Neural progenitor cell (in vitro differentiated cells): ENCODE measurements around the gene TGM4. TPM values are rescaled to one million over a fixed set of nuclear protein-coding genes. Genes with fewer than 3 reads are reported as not detected.
A peak's percentile ranks its signal among the peaks of the same experiment; 100 is the strongest.
"Not testable (repeated sequence)": the region's sequence is repeated elsewhere in the genome, so short reads cannot be mapped to it uniquely, and the experiment has no call there.

Experiments used
- DNase-seq: peaks from one replicate; pipeline ENCODE4 v3.0.0-alpha.2; 2016; ENCODE audit warnings: low spot score
- H2AFZ ChIP-seq: fragments of 200-600 bp; sonication (generic); replicated peaks from 2 replicates; pipeline ENCODE4 v1.6.1; 2016; ENCODE audit warnings: antibody characterized with exemption
- H3F3A ChIP-seq: fragments of 200-600 bp; sonication (generic); 2 replicates; pipeline ENCODE4 v1.6.1; 2016; ENCODE audit warnings: antibody characterized with exemption, low read depth
- H3K27ac ChIP-seq: fragments of 200-600 bp; sonication (generic); 2 replicates; pipeline ENCODE4 v1.5.1; 2016; ENCODE audit warnings: mild to moderate bottlenecking
- H3K27me3 ChIP-seq: fragments of 200-600 bp; sonication (generic); 2 replicates; pipeline ENCODE4 v1.6.1; 2016; ENCODE audit warnings: mild to moderate bottlenecking, moderate library complexity
- H3K36me3 ChIP-seq: fragments of 200-600 bp; sonication (generic); 2 replicates; pipeline ENCODE4 v1.5.1; 2016
- H3K4me1 ChIP-seq: fragments of 200-600 bp; sonication (generic); 2 replicates; pipeline ENCODE4 v1.6.1; 2016; ENCODE audit warnings: mixed run types
- H3K4me2 ChIP-seq: fragments of 200-600 bp; sonication (generic); 2 replicates; pipeline ENCODE4 v1.6.1; 2016
- H3K4me3 ChIP-seq: fragments of 200-600 bp; sonication (generic); 2 replicates; pipeline ENCODE4 v1.5.1; 2016
- H3K79me2 ChIP-seq: fragments of 200-600 bp; sonication (generic); 2 replicates; pipeline ENCODE4 v1.6.1; 2016; ENCODE audit warnings: low read depth
- H3K9ac ChIP-seq: fragments of 200-600 bp; sonication (generic); 2 replicates; pipeline ENCODE4 v1.6.1; 2016
- H3K9me3 ChIP-seq: fragments of 200-600 bp; sonication (generic); 2 replicates; pipeline ENCODE4 v1.5.1; 2016; ENCODE audit warnings: low read depth
- H4K20me1 ChIP-seq: fragments of 200-600 bp; sonication (generic); 2 replicates; pipeline ENCODE4 v1.6.1; 2016; ENCODE audit warnings: low read depth
- H3K27ac Mint-ChIP-seq: 3 replicates; pipeline ENCODE4 v1.8.0; 2021; ENCODE audit warnings: mixed read lengths
- H3K27me3 Mint-ChIP-seq: 2 replicates; pipeline ENCODE4 v1.8.0; 2022; ENCODE audit warnings: low read depth, mild to moderate bottlenecking, inconsistent platforms, moderate library complexity, mixed read lengths; ENCODE audit not compliant: insufficient read depth
- H3K36me3 Mint-ChIP-seq: 3 replicates; pipeline ENCODE4 v1.8.0; 2021; ENCODE audit warnings: mixed read lengths
- H3K4me1 Mint-ChIP-seq: 3 replicates; pipeline ENCODE4 v1.8.0; 2021; ENCODE audit warnings: mixed read lengths
- H3K4me3 Mint-ChIP-seq: 3 replicates; pipeline ENCODE4 v1.8.0; 2021; ENCODE audit warnings: mild to moderate bottlenecking, moderate library complexity, mixed read lengths
- H3K9me3 Mint-ChIP-seq: 3 replicates; pipeline ENCODE4 v1.8.0; 2020; ENCODE audit warnings: mixed read lengths
- CTCF ChIP-seq: fragments of 200-600 bp; sonication (generic); IDR thresholded peaks from 2 replicates; pipeline ENCODE4 v1.5.1; 2017; ENCODE audit warnings: antibody characterized with exemption, mild to moderate bottlenecking
- EZH2 ChIP-seq: fragments of 200-600 bp; sonication (generic); IDR thresholded peaks from 2 replicates; pipeline ENCODE4 v1.6.1; 2017; ENCODE audit warnings: antibody characterized with exemption, mild to moderate bottlenecking, moderate library complexity
- EZH2phosphoT487 ChIP-seq: fragments of 200-600 bp; sonication (generic); IDR thresholded peaks from 2 replicates; pipeline ENCODE4 v1.6.1; 2017; ENCODE audit warnings: antibody characterized with exemption
- total RNA-seq: library from RNA; depleted of rRNA; stranded (reverse); fragments of >200 nt; gene quantifications from 2 replicates; pipeline ENCODE4 v1.2.3, GENCODE V29; 2015; ENCODE audit warnings: low replicate concordance

TGM4 gene
- total RNA-seq, 1 donor from 2014 or later = 0.04 TPM

- Histone ChIP-seq H3K79me2 (peaks cover 18% of the 10 kb centered on the region), H3K27me3 (no peaks in the 10 kb centered on the region), H3K4me1 (peaks cover 14% of the 10 kb centered on the region), H3K9ac (no peak overlapping the region), H3F3A (peaks cover 20% of the 10 kb centered on the region), H3K9me3 (no peaks in the 10 kb centered on the region), H3K4me2 (no peak overlapping the region), H3K4me3 (no peak overlapping the region), H2AFZ (no peak overlapping the region), H3K36me3 (no peaks in the 10 kb centered on the region), H4K20me1 (peaks cover 35% of the 10 kb centered on the region), H3K27ac (no peak overlapping the region)
- Mint-ChIP-seq H3K9me3 (no peaks in the 10 kb centered on the region), H3K27ac (no peak overlapping the region), H3K4me3 (no peak overlapping the region), H3K4me1 (peaks cover 7% of the 10 kb centered on the region), H3K27me3 (no peaks in the 10 kb centered on the region), H3K36me3 (peaks cover 12% of the 10 kb centered on the region)
- TF ChIP-seq EZH2 = no peak
- TF ChIP-seq EZH2phosphoT487 = no peak
- no peak for TF ChIP-seq CTCF
- DNase-seq = no peak
Measured at GRCh38 chr3:44948239-44948638, 73.8 kb downstream of the TGM4 start.

DNA sequence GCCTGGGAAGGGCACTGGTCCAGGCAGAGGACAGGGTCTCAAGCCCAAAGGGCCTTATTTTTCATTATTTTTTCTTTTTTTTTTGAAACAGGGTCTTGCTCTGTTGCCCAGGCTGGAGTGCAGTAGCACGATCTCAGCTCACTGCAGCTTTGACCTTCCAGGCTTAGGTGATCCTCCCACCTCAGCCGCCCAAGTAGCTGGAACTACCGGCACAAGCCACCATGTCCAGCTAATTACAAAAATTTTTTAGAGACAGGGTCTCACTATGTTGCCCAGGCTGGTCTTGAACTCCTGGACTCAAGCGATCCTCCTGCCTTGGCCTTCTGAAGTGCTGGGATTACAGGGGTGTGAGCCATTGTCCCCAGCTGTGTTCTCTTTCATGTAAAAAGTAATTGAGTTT is 75.4 kb downstream of the TGM4 start:
- H4K20me1 ChIP-seq = peaks cover 35% of the 10 kb centered on the region
- not testable (repeated sequence) for H3K4me3 Mint-ChIP-seq, H3K9me3 ChIP-seq, H3K4me1 Mint-ChIP-seq, H2AFZ ChIP-seq, H3K27me3 Mint-ChIP-seq, H3K27ac Mint-ChIP-seq, H3K36me3 ChIP-seq, H3K9me3 Mint-ChIP-seq, H3K4me2 ChIP-seq, H3K9ac ChIP-seq, H3K4me3 ChIP-seq, H3K27me3 ChIP-seq, DNase-seq
- peaks cover 20% of the 10 kb centered on the region for H3F3A ChIP-seq
- peaks cover 14% of the 10 kb centered on the region for H3K4me1 ChIP-seq
- H3K79me2 ChIP-seq = peaks cover 18% of the 10 kb centered on the region
- peak overlapping the region; percentile 72 for H3K27ac ChIP-seq
- H3K36me3 Mint-ChIP-seq = peaks cover 10% of the 10 kb centered on the region

GRCh38 chr3:44950275-44950734 is 75.9 kb downstream of the TGM4 start:
- Mint-ChIP-seq H3K27me3 (no peaks in the 10 kb centered on the region), H3K4me1 (peaks cover 7% of the 10 kb centered on the region), H3K9me3 (no peaks in the 10 kb centered on the region), H3K4me3 (no peak overlapping the region), H3K36me3 (peaks cover 8% of the 10 kb centered on the region), H3K27ac (peak overlapping the region; percentile 9)
- DNase-seq = peak; percentile 51
- Histone ChIP-seq H3K4me1 (peaks cover 14% of the 10 kb centered on the region), H3K9me3 (no peaks in the 10 kb centered on the region), H3K79me2 (peaks cover 18% of the 10 kb centered on the region), H3K4me3 (no peak overlapping the region), H2AFZ (no peak overlapping the region), H3K4me2 (peak overlapping the region; percentile 40), H3K9ac (no peak overlapping the region), H3K27me3 (no peaks in the 10 kb centered on the region), H3K27ac (peak overlapping the region; percentile 72), H3K36me3 (no peaks in the 10 kb centered on the region), H4K20me1 (peaks cover 39% of the 10 kb centered on the region), H3F3A (peaks cover 20% of the 10 kb centered on the region)
- TF ChIP-seq EZH2 (no peak), EZH2phosphoT487 (no peak), CTCF (no peak)

DNA sequence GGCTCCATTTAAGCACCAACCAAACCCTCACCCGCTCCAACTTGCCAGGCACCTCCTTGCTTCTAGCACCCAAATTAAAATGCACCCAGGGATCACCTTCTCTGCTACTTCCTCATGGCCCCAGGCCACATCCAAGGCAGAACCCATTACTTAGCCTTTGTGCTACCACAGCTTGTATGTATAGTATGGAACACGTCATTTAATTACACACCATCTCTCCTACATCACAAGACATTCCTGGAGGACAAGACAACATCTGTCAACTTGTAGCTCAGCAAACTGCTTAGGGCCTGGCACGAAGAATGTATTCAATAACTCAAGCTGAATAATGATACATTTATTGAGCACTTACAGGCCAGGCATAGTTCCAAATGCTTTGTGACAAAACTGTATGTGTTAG is 78.3 kb downstream of the TGM4 start:
- Histone ChIP-seq H3K4me1 (peaks cover 14% of the 10 kb centered on the region), H3K27ac (no peak overlapping the region), H2AFZ (no peak overlapping the region), H3K36me3 (no peaks in the 10 kb centered on the region), H3K4me2 (no peak overlapping the region), H3K9me3 (no peaks in the 10 kb centered on the region), H3K9ac (no peak overlapping the region), H3K27me3 (no peaks in the 10 kb centered on the region), H3K4me3 (no peak overlapping the region), H4K20me1 (peaks cover 33% of the 10 kb centered on the region), H3F3A (peaks cover 20% of the 10 kb centered on the region), H3K79me2 (peaks cover 17% of the 10 kb centered on the region)
- TF ChIP-seq EZH2phosphoT487 (no peak), EZH2 (no peak), CTCF (no peak)
- H3K4me1 Mint-ChIP-seq = peaks cover 7% of the 10 kb centered on the region
- no peak overlapping the region for H3K4me3 Mint-ChIP-seq
- no peak for DNase-seq
- no peaks in the 10 kb centered on the region for H3K9me3 Mint-ChIP-seq
- H3K27ac Mint-ChIP-seq = no peak overlapping the region
- H3K36me3 Mint-ChIP-seq = peaks cover 11% of the 10 kb centered on the region
- no peaks in the 10 kb centered on the region for H3K27me3 Mint-ChIP-seq
